ENCODE results near the gene CCDC3. TPM values are rescaled to one million over a fixed set of nuclear protein-coding genes. Genes with fewer than 3 reads are reported as not detected.

The CCDC3 gene
- polyA plus RNA-seq, 2 of the 4 experiments (the other 2 are of a cell fraction) = 0.58 to 0.94 TPM

DNA sequence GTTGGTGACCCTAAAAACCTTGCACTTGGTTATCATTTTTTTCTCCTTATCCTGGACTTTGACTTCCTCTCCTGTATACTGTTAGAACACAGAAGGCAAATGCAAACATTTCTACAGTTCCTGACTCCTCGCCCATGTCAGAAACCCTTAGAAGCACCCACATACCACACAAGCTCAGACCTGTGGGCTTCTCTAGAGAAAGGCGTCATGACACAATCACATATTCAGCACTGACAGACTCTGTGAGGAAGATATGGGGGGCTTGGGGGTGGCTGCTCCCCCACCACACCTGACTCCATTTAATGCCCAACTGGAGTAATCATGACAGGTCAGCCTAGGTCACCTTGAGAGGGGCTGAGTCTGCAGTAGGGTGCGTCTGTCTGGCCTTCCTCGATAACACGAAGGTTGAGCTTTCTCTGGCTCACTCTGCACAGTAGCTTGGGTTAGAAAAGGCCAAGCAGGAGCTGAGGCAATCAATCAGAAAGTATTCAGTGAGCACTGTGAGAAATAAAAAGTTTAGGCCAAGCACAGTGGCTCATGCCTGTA, 50.9 kb downstream of the CCDC3 start:
- DNase-seq (ENCODE audit: low read depth in 1 of 2, low spot score in 1 of 2) (no peak), FAIRE-seq (no peak), ATAC-seq (no peak)
- no peak overlapping the region for H3K27ac ChIP-seq
- CTCF ChIA-PET = interaction anchor here (1.2 kb wide), 1 partner anchor 49 kb away, joined by 4 read pairs; no protein-coding TSS in a partner anchor
- no peaks in the 10 kb centered on the region for H3K4me1 ChIP-seq
- H3K4me2 ChIP-seq = no peak overlapping the region
- WGBS (ENCODE audit: missing lambda C conversion rate) = 52% methylated on average over 4 of the region's 5 CpGs
- no peak for TF ChIP-seq ZNF302 (CRISPR knock-in tag; IDR thresholded peaks at IDR 0.05)
- no peak for TF ChIP-seq MAFK (IDR thresholded peaks at IDR 0.05; ENCODE audit: partially characterized antibody)
- TF ChIP-seq CEBPB (IDR thresholded peaks at IDR 0.05) = no peak
- no peak for TF ChIP-seq RARB (CRISPR knock-in tag; IDR thresholded peaks at IDR 0.05)
- TF ChIP-seq, protein P1, sequence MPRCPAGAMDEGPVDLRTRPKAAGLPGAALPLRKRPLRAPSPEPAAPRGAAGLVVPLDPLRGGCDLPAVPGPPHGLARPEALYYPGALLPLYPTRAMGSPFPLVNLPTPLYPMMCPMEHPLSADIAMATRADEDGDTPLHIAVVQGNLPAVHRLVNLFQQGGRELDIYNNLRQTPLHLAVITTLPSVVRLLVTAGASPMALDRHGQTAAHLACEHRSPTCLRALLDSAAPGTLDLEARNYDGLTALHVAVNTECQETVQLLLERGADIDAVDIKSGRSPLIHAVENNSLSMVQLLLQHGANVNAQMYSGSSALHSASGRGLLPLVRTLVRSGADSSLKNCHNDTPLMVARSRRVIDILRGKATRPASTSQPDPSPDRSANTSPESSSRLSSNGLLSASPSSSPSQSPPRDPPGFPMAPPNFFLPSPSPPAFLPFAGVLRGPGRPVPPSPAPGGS (IDR thresholded peaks at IDR 0.05) = no peak
- TF ChIP-seq HDAC2 (IDR thresholded peaks at IDR 0.05) = no peak
- TF ChIP-seq CHD2 (IDR thresholded peaks at IDR 0.05; ENCODE audit: low read length, partially characterized antibody) = no peak
- no peak for TF ChIP-seq FOSL2 (IDR thresholded peaks at IDR 0.05)
- TF ChIP-seq FOSL2 (CRISPR knock-in tag; IDR thresholded peaks at IDR 0.05) = no peak
- no peak for TF ChIP-seq KDM5A (IDR thresholded peaks at IDR 0.05)
- TF ChIP-seq JUN (IDR thresholded peaks at IDR 0.05) = no peak
- no peak for TF ChIP-seq BHLHE40 (IDR thresholded peaks at IDR 0.05; ENCODE audit: low read depth, low read length)
- no peak for TF ChIP-seq MAZ (IDR thresholded peaks at IDR 0.05; ENCODE audit: borderline replicate concordance, low read depth, low read length)
- no peak for TF ChIP-seq NR3C1 (IDR thresholded peaks at IDR 0.05)
- no peak for TF ChIP-seq NFE2L2 (conservative IDR thresholded peaks at IDR 0.05; ENCODE audit: low read length)
- TF ChIP-seq E2F6 (IDR thresholded peaks at IDR 0.05; ENCODE audit: borderline replicate concordance, low read depth) = no peak
- no peak for TF ChIP-seq NPAS2 (CRISPR knock-in tag; IDR thresholded peaks at IDR 0.05; ENCODE audit: borderline replicate concordance)
- TF ChIP-seq RCOR1 (IDR thresholded peaks at IDR 0.05; ENCODE audit: low read depth, low read length) = no peak
- TF ChIP-seq KDM1A (IDR thresholded peaks at IDR 0.05; ENCODE audit: low read depth) = no peak
- no peak for TF ChIP-seq CBX2 (IDR thresholded peaks at IDR 0.05; ENCODE audit: borderline replicate concordance, low read depth)
- no peak overlapping the region for H3K4me3 ChIP-seq
- H3K9me3 ChIP-seq = peaks cover 10% of the 10 kb centered on the region; the same call in 2 of the 3 replicates
- POLR2A ChIA-PET = no interaction called here

- 28% methylated on average over 4 of the region's 4 CpGs for WGBS (ENCODE audit: missing lambda C conversion rate)
- no peak overlapping the region for H3K4me2 ChIP-seq
- no peak overlapping the region for H3K4me3 ChIP-seq
- peak in 1 of 2 experiments; percentile 61; a peak in 3 of 6 replicates for ATAC-seq
- no peak for FAIRE-seq
- ChIA-PET CTCF (interaction anchor here (0.6 to 0.9 kb wide), 2 partner anchors 44 to 685 kb away, joined by 4 read pairs; no protein-coding TSS in a partner anchor), POLR2A (no interaction called here)
- H3K4me1 ChIP-seq = no peaks in the 10 kb centered on the region
- peaks cover 5% of the 10 kb centered on the region; the same call in 2 of the 3 replicates for H3K9me3 ChIP-seq
- H3K27ac ChIP-seq = no peak overlapping the region
- TF ChIP-seq CHD2 (IDR thresholded peaks at IDR 0.05; ENCODE audit: low read length, partially characterized antibody) (no peak), RAD21 (conservative IDR thresholded peaks at IDR 0.05 in 1 of 2, IDR thresholded peaks at IDR 0.05 in 1 of 2) (peak in 1 of 2 experiments; percentile 21; a peak in 1 of 5 replicates)
- DNase-seq (ENCODE audit: low read depth in 1 of 2, low spot score in 1 of 2) = peak in 1 of 2 experiments; percentile 50
Measured at GRCh38 chr10:12949248-12949647, 52.3 kb downstream of the CCDC3 start.

GRCh38 chr10:12947741-12948140, 53.8 kb downstream of the CCDC3 start:
- no peak overlapping the region for H3K27ac ChIP-seq
- ATAC-seq = no peak
- ChIA-PET POLR2A (no interaction called here), CTCF (interaction anchor here (0.6 to 1.7 kb wide), 4 partner anchors 10 to 628 kb away, joined by 3 to 4 read pairs (median 4); no protein-coding TSS in a partner anchor)
- no peak for FAIRE-seq
- H3K4me3 ChIP-seq = no peak overlapping the region
- peaks cover 3% of the 10 kb centered on the region; the same call in 1 of the 3 replicates for H3K9me3 ChIP-seq
- DNase-seq (ENCODE audit: low read depth in 1 of 2, low spot score in 1 of 2) = no peak
- H3K4me1 ChIP-seq = no peaks in the 10 kb centered on the region
- 65% methylated on average over 3 of the region's 3 CpGs for whole genome bisulfite sequencing (ENCODE audit: missing lambda C conversion rate)
- no peak overlapping the region for H3K4me2 ChIP-seq
- TF ChIP-seq POLR2AphosphoS2 (conservative IDR thresholded peaks at IDR 0.05; ENCODE audit: low read length) = no peak
- TF ChIP-seq MAFK (IDR thresholded peaks at IDR 0.05; ENCODE audit: partially characterized antibody) = no peak
